Right renal cortex interstitium (tissue), 3 donors: ENCODE results near the gene CNTNAP2. TPM values are rescaled to one million over a fixed set of nuclear protein-coding genes. Genes with fewer than 3 reads are reported as not detected.

ENCODE experiments used
- DNase-seq, 3 donors: peaks; one replicate each; pipeline ENCODE4 v3.0.0-alpha.2; 2013; ENCODE audit warnings: low read depth in 3 of 3, low spot score in 2 of 3
- polyA plus RNA-seq, 3 donors: library from polyadenylated mRNA; unstranded; fragments of 120-200 nt; gene quantifications; one replicate each; pipeline ENCODE4 v1.2.1, GENCODE V29; 2013; ENCODE audit not compliant: insufficient read length in 3 of 3

Gene CNTNAP2
- polyA plus RNA-seq, 3 donors: 21.2 to 29.0 (median 25.8) TPM

DNA sequence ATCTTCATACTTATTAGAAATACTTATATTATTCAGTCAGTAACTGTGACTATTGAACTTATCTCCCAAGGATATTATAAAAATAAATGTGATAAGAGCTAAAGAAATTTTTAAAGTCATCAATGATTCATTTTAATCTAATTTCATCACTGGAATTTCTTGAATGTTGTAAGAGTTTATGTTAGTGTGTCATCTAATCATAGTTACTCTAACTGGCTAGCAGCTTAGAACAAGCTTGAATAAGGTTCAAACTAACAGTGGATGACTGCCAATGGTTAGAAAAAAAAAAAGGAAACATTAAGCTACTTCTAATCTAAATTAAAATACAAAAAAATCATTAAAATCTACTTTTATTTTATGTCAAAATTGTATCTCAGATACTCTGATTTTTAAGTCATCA, 1066.3 kb downstream of the CNTNAP2 start:
- DNase-seq: no peak

GRCh38 chr7:147183276-147183675, 1066.7 kb downstream of the CNTNAP2 start:
- DNase-seq: no peak

DNA sequence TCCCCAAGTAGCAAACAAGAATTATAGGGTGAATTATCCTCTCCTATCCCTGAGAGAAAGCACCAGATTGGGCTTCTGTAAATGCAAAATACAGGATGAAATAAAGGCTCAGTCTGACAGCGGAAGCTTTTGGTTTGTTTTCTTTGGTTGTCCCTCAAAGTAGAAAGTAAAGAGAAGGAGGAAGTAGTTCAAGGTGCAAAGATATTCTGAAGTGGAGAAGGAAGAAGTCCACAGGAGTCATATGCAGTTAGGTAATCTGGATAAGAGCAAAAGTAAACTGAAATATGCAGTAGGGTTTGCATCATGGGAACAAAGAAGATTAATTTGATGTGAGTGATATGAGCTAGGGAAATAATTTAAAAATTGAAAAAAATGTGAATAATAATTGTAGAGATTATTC, 1071.9 kb downstream of the CNTNAP2 start:
- DNase-seq: no peak

GRCh38 chr7:147193476-147193875, 1076.9 kb downstream of the CNTNAP2 start:
- no peak for DNase-seq

DNA sequence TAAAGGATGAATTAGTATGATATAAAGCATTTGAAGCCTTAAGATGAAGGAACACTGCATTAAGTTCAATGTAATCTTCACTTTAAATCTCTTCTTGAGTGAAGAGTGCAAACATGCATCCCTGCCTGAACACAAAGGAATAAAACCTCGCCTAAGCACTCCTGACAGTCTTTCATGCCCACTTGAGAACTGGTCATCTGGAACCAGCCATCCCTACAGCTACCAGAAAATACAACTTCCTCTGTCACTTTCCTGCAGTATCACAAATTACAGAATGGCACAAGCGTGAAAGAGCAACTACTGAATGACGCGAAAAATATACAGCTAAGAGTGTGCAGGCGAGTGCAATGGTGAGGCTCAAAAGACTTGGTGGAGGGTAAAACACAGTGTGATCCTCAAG, 1079.9 kb downstream of the CNTNAP2 start:
- DNase-seq: peak in 1 of 3 donors; percentile 13

GRCh38 chr7:147197006-147197405, 1080.4 kb downstream of the CNTNAP2 start:
- no peak for DNase-seq

DNA sequence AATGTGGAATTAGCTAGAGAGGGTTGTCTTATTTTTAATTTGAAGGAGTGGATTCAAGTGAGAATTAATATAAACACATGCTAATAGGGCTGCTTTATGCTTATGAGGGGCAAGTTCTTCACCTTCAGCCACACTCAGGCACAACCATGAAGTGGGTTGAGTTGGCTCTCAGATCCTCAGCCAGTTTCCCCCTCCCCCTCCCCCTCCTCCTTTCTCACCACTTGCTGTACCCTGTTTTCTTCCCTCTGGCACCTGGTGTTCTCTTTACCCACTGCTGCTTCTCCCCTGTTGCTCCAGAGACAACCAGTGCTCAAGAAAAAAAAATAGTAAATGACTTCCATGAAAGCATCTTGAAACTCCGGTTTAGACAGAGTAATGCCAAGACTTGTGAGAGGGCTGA, 1083.3 kb downstream of the CNTNAP2 start:
- no peak for DNase-seq

GRCh38 chr7:147207988-147208387, 1091.4 kb downstream of the CNTNAP2 start:
- DNase-seq: no peak

GRCh38 chr7:147231275-147231674, 1114.7 kb downstream of the CNTNAP2 start:
- DNase-seq: no peak

- DNase-seq: no peak
These were observed 1119.2 kb downstream of the CNTNAP2 start for GRCh38 chr7:147235645-147236382.

DNA sequence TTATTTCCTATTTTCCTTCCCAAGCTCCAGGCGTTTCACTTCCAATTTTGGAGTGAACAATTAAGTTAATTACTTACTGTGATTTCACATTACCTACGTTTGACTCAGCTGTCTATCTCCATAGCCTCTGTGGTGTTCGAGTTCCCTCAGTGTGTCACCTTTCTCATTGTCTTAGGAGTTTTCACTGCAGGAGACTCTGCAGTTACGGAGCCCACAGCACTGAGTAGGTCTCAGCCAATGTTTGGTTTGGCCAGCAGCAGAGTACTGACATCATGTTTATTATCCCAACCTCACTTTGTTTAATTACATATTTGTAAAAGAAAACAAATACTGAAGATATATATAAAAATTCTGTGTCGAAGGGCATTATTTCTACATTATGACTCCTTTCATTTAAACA, 1123.9 kb downstream of the CNTNAP2 start:
- DNase-seq: no peak

GRCh38 chr7:147245274-147245673, 1128.7 kb downstream of the CNTNAP2 start:
- no peak for DNase-seq

GRCh38 chr7:147249956-147250355, 1133.4 kb downstream of the CNTNAP2 start:
- no peak for DNase-seq

GRCh38 chr7:147251751-147252325, 1135.2 kb downstream of the CNTNAP2 start:
- DNase-seq: no peak

GRCh38 chr7:147261693-147262092, 1145.1 kb downstream of the CNTNAP2 start:
- DNase-seq: no peak

GRCh38 chr7:147265528-147265927, 1148.9 kb downstream of the CNTNAP2 start:
- no peak for DNase-seq

DNA sequence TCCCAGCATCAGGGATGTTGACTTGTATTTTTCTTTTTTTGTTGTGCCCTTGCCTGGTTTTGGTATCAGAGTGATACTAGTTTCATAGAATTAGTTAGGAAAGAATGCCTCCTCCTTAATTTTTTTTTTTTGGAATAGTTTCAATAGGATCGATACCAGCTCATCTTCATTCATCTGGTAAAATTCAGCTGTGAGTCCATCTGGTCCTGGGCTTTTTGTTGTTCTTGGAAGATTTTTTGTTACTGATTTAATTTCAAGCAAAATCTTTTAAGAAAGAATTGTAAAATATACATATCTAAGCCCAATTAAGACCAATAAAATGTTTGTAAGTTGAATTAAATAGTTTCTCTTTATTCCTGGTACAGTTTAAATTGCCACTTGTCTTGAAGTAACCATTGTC, 1159.5 kb downstream of the CNTNAP2 start:
- no peak for DNase-seq

- DNase-seq: no peak
These were observed 1160.3 kb downstream of the CNTNAP2 start for GRCh38 chr7:147276783-147277370.

GRCh38 chr7:147279514-147279913, 1162.9 kb downstream of the CNTNAP2 start:
- no peak for DNase-seq

DNA sequence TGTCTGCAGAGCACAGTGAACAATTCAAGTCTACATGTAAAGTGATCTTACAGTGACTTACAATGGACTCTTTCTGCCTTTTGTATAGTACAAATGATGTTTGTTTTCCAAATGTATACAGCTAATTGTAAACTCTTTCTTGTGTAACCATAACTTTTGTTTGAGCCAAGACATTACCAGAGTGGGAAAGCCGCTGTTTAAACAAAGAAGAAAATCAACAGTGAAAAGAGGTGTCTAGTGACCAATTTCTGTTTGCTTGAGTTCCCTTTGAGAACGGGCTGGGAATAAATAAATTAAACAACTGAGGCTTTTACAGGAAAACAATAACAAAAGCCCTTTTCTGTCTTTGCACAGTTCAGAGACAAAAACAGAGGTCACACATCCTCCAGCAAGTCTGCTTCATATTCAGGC, 1163.4 kb downstream of the CNTNAP2 start:
- no peak for DNase-seq

DNA sequence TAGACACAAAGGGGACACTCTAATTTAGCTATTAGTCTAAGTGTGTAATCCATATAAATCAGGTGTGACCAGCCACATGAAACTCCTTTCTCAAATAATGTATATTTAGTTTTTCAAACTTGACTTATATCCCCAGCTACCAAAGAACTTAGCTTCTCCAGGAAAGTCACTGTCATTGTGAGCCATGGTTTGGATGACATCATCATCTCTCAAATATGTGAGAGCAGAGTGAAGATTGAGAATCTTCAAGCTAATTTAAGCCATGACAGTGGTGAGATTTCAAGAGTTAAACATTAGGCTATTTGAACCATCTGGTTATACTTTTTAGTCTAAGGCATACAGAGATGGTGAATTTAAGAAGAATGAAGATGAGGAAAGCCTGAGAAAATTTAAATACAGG, 1165.6 kb downstream of the CNTNAP2 start:
- no peak for DNase-seq

DNA sequence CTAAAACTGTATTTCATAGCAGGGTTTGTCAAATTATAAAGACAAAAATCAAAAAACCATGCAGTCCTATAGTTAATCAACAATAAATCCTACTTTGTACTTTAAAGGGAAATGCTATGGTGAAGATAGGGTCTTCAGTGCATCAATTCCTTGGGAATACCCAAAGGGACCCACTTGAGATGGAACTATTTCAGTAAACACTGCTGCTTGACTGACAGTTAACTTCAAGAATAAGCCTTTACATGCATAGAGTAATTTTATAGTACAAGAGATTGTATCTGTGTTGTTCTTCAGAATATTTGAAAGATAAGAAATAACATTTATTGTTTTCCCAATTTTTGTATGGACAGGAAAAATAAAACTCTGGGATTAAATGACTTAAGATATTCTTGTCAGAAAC, 1179.6 kb downstream of the CNTNAP2 start:
- no peak for DNase-seq
